ENCODE results near the gene UMAD1.

Gene UMAD1

GRCh38 chr7:7883394-7883793 is 242.8 kb downstream of the UMAD1 start:
- DNase-seq (ENCODE audit: low read depth) = no peak

GRCh38 chr7:7884855-7885254 is 244.3 kb downstream of the UMAD1 start:
- no peak for DNase-seq (ENCODE audit: low read depth)

- DNase-seq (ENCODE audit: low read depth) = no peak
Measured at GRCh38 chr7:7889791-7890568, 249.4 kb downstream of the UMAD1 start.

- no peak for DNase-seq (ENCODE audit: low read depth)
Measured at GRCh38 chr7:7895004-7895650, 254.6 kb downstream of the UMAD1 start.

GRCh38 chr7:7895754-7896153 is 255.2 kb downstream of the UMAD1 start:
- no peak for DNase-seq (ENCODE audit: low read depth)

GRCh38 chr7:7897509-7897908 is 257.0 kb downstream of the UMAD1 start:
- no peak for DNase-seq (ENCODE audit: low read depth)

GRCh38 chr7:7897949-7898515 is 257.5 kb downstream of the UMAD1 start:
- peak; percentile 41 for DNase-seq (ENCODE audit: low read depth)

GRCh38 chr7:7902845-7903244 is 262.3 kb downstream of the UMAD1 start:
- no peak for DNase-seq (ENCODE audit: low read depth)

GRCh38 chr7:7907306-7907705 is 266.8 kb downstream of the UMAD1 start:
- DNase-seq (ENCODE audit: low read depth) = no peak

GRCh38 chr7:7908622-7909145 is 268.1 kb downstream of the UMAD1 start:
- DNase-seq (ENCODE audit: low read depth) = no peak

GRCh38 chr7:7909376-7909775 is 268.8 kb downstream of the UMAD1 start:
- DNase-seq (ENCODE audit: low read depth) = peak; percentile 5

GRCh38 chr7:7911369-7912123 is 271.0 kb downstream of the UMAD1 start:
- DNase-seq (ENCODE audit: low read depth) = peak; percentile 66

- no peak for DNase-seq (ENCODE audit: low read depth)
Measured at GRCh38 chr7:7912937-7913336, 272.4 kb downstream of the UMAD1 start.

GRCh38 chr7:7913504-7913903 is 273.0 kb downstream of the UMAD1 start:
- DNase-seq (ENCODE audit: low read depth) = peak; percentile 60

- no peak for DNase-seq (ENCODE audit: low read depth)
Measured at GRCh38 chr7:7914547-7914946, 274.0 kb downstream of the UMAD1 start.

GRCh38 chr7:7916064-7916463 is 275.5 kb downstream of the UMAD1 start:
- no peak for DNase-seq (ENCODE audit: low read depth)

GRCh38 chr7:7917593-7917992 is 277.0 kb downstream of the UMAD1 start:
- no peak for DNase-seq (ENCODE audit: low read depth)

GRCh38 chr7:7918736-7919448 is 278.3 kb downstream of the UMAD1 start:
- peak; percentile 26 for DNase-seq (ENCODE audit: low read depth)

- peak; percentile 4 for DNase-seq (ENCODE audit: low read depth)
Measured at GRCh38 chr7:7919449-7919945, 278.9 kb downstream of the UMAD1 start.

GRCh38 chr7:7920056-7920455 is 279.5 kb downstream of the UMAD1 start:
- DNase-seq (ENCODE audit: low read depth) = no peak

- no peak for DNase-seq (ENCODE audit: low read depth)
Measured at GRCh38 chr7:7920481-7920880, 279.9 kb downstream of the UMAD1 start.
